ENCODE data around the gene ZNF837.

- TF ChIP-seq EGR1 (IDR thresholded peaks at IDR 0.05) (no peak), TEAD4 (IDR thresholded peaks at IDR 0.05) (no peak), YY1 (IDR thresholded peaks at IDR 0.05; ENCODE audit: low read depth) (no peak), FOXM1 (IDR thresholded peaks at IDR 0.05; ENCODE audit: borderline replicate concordance, low read depth) (no peak), RAD21 (IDR thresholded peaks at IDR 0.05; ENCODE audit: low read depth) (no peak), ZBTB7A (IDR thresholded peaks at IDR 0.05; ENCODE audit: low read depth) (no peak), MAX (IDR thresholded peaks at IDR 0.05) (no peak), EP300 (IDR thresholded peaks at IDR 0.05; ENCODE audit: borderline replicate concordance) (no peak), NFIC (IDR thresholded peaks at IDR 0.05) (no peak), CREB1 (IDR thresholded peaks at IDR 0.05; ENCODE audit: low read depth) (no peak), REST (IDR thresholded peaks at IDR 0.05; ENCODE audit: low read depth) (no peak)
Measured at GRCh38 chr19:58395979-58396627, 15.3 kb upstream of the ZNF837 start.

All from Ishikawa (cell line).